SK-N-SH (cell line): ENCODE data around the gene POLD2. TPM values are rescaled to one million over a fixed set of nuclear protein-coding genes. Genes with fewer than 3 reads are reported as not detected.
A peak's percentile ranks its signal among the peaks of the same experiment; 100 is the strongest.

Source experiments
- CTCF ChIA-PET: fragments of 300-600, 350-600 bp; formaldehyde crosslinking; extraction: SDS; loops from one replicate; lab custom pipeline; 2021; lab: Yijun Ruan, JAX
- POLR2A ChIA-PET: fragments of 350-600 bp; sonication (Branson Sonifier 250); formaldehyde crosslinking; extraction: SDS; loops from one replicate; lab custom pipeline; 2020; ENCODE audit warnings: antibody characterized with exemption, inconsistent platforms; lab: Yijun Ruan, JAX
- DNase-seq: peaks from one replicate; pipeline ENCODE4 v3.0.0; 2012
- H2AFZ ChIP-seq: fragments of 200-600 bp; sonication (generic); 2 replicates; pipeline ENCODE4 v1.8.1; 2016; ENCODE audit warnings: antibody characterized with exemption, mild to moderate bottlenecking, low read depth
- H3F3A ChIP-seq: fragments of 200-600 bp; sonication (generic); replicated peaks from 2 replicates; pipeline ENCODE3; 2016; ENCODE audit warnings: antibody characterized with exemption, mild to moderate bottlenecking; ENCODE audit not compliant: insufficient read depth
- H3K27ac ChIP-seq, 2 experiments: fragments of 200-500 bp in 1 of 2; fragments of 200-600 bp in 1 of 2; sonication (Bioruptor generic) in 1 of 2; sonication (generic), shearing (Covaris generic) in 1 of 2; 2 replicates each; pipeline versions ENCODE4 v1.5.1 to v1.6.1; 2014 to 2016; ENCODE audit warnings: low read depth in 2 of 2, inconsistent platforms in 1 of 2, low read length in 1 of 2, mild to moderate bottlenecking in 1 of 2, mixed read lengths in 1 of 2
- H3K27me3 ChIP-seq: fragments of 200-600 bp; sonication (generic), shearing (Covaris generic); 2 replicates; pipeline ENCODE4 v1.6.1; 2016; ENCODE audit warnings: mixed run types; ENCODE audit not compliant: insufficient read depth
- H3K36me3 ChIP-seq, 2 experiments: fragments of 200-500 bp in 1 of 2; fragments of 200-600 bp in 1 of 2; sonication (Bioruptor generic) in 1 of 2; sonication (generic) in 1 of 2; replicated peaks in 1 of 2; 2 replicates each; pipeline versions ENCODE3 to v1.5.1; 2014 to 2016; ENCODE audit warnings: low read length in 1 of 2, mild to moderate bottlenecking in 1 of 2; ENCODE audit not compliant: insufficient read depth in 2 of 2, control insufficient read depth in 1 of 2
- H3K4me1 ChIP-seq, 2 experiments: fragments of 200-500 bp in 1 of 2; fragments of 200-600 bp in 1 of 2; sonication (Bioruptor generic) in 1 of 2; sonication (generic), shearing (Covaris generic) in 1 of 2; 2 replicates each; pipeline versions ENCODE4 v1.5.1 to v1.6.1; 2014 to 2016; ENCODE audit warnings: low read depth in 1 of 2, low read length in 1 of 2, mixed run types in 1 of 2; ENCODE audit not compliant: insufficient read depth in 2 of 2, control insufficient read depth in 1 of 2
- H3K4me2 ChIP-seq: fragments of 200-600 bp; sonication (generic), shearing (Covaris generic); 2 replicates; pipeline ENCODE4 v1.6.1; 2017; ENCODE audit warnings: mixed run types
- H3K4me3 ChIP-seq, 2 experiments: fragments of 200-500 bp in 1 of 2; fragments of 200-600 bp in 1 of 2; sonication (Bioruptor generic) in 1 of 2; sonication (generic), shearing (Covaris generic) in 1 of 2; 2 replicates each; pipeline versions ENCODE4 v1.5.1 to v1.8.1; 2014 to 2016; ENCODE audit warnings: low read depth in 2 of 2, inconsistent platforms in 1 of 2, low read length in 1 of 2, mild to moderate bottlenecking in 1 of 2, mixed read lengths in 1 of 2, moderate library complexity in 1 of 2
- H3K79me2 ChIP-seq: fragments of 200-600 bp; sonication (generic); 2 replicates; pipeline ENCODE4 v1.8.1; 2017; ENCODE audit warnings: mild to moderate bottlenecking; ENCODE audit not compliant: insufficient read depth
- H3K9ac ChIP-seq: fragments of 200-600 bp; sonication (generic); 2 replicates; pipeline ENCODE4 v1.6.1; 2017; ENCODE audit warnings: mixed run types
- H3K9me2 ChIP-seq: fragments of 200-600 bp; sonication (generic); 2 replicates; pipeline ENCODE4 v1.6.1; 2017; ENCODE audit warnings: mixed run types
- H3K9me3 ChIP-seq: fragments of 200-600 bp; sonication (generic); 2 replicates; pipeline ENCODE4 v1.6.1; 2017; ENCODE audit warnings: mixed run types, mild to moderate bottlenecking, moderate library complexity
- H4K20me1 ChIP-seq: fragments of 200-600 bp; sonication (generic); 2 replicates; pipeline ENCODE4 v1.6.1; 2017; ENCODE audit warnings: mild to moderate bottlenecking, mixed run types; ENCODE audit not compliant: insufficient read depth
- ELF1 ChIP-seq: IDR thresholded peaks from 2 replicates; pipeline ENCODE4 v1.4.0; 2012
- FOSL2 ChIP-seq: IDR thresholded peaks from 2 replicates; pipeline ENCODE4 v1.4.0; 2012; ENCODE audit warnings: low read depth, mild to moderate bottlenecking, moderate library complexity, borderline replicate concordance
- FOXJ3 ChIP-seq: sonication (generic); formaldehyde crosslinking; IDR thresholded peaks from 2 replicates; pipeline ENCODE4 v1.5.1; 2020; ENCODE audit warnings: mild to moderate bottlenecking, missing genetic modification reagents
- JUND ChIP-seq: IDR thresholded peaks from 2 replicates; pipeline ENCODE4 v1.4.0; 2012
- MXI1 ChIP-seq: IDR thresholded peaks from 2 replicates; pipeline ENCODE4 v1.6.1; 2012; ENCODE audit warnings: mild to moderate bottlenecking, low read depth, low read length, improper control_type of control experiment
- NFIC ChIP-seq: IDR thresholded peaks from 2 replicates; pipeline ENCODE4 v1.4.0; 2012; ENCODE audit warnings: borderline replicate concordance
- POLR2AphosphoS5 ChIP-seq: IDR thresholded peaks from 2 replicates; pipeline ENCODE4 v1.6.1; 2012; ENCODE audit warnings: low read depth, low read length
- RFX5 ChIP-seq: IDR thresholded peaks from 2 replicates; pipeline ENCODE4 v1.6.1; 2012; ENCODE audit warnings: mild to moderate bottlenecking, improper control_type of control experiment, low read length
- RXRA ChIP-seq: IDR thresholded peaks from 2 replicates; pipeline ENCODE4 v1.4.0; 2012; ENCODE audit warnings: low read depth, mild to moderate bottlenecking, borderline replicate concordance
- SMC3 ChIP-seq: IDR thresholded peaks from 2 replicates; pipeline ENCODE4 v1.6.1; 2012; ENCODE audit warnings: low read depth, low read length, improper control_type of control experiment
- TEAD4 ChIP-seq: IDR thresholded peaks from 2 replicates; pipeline ENCODE4 v1.4.0; 2012; ENCODE audit warnings: mild to moderate bottlenecking, borderline replicate concordance; ENCODE audit not compliant: insufficient read depth
- WGBS: methylation state at CpG from one replicate; pipeline ENCODE4 v1.1.6; 2017; ENCODE audit warnings: low lambda C conversion rate; 5-methylcytosine and 5-hydroxymethylcytosine counted together
- polyA plus RNA-seq, 3 experiments: library from polyadenylated mRNA; depleted of rRNA; stranded (reverse); fragments of >200 nt; gene quantifications; 2 replicates each; pipeline ENCODE4 v1.2.3, GENCODE V29; 2012
- TF ChIP-seq, protein P1 (sequence below): fragments of 200-600 bp; sonication (generic); IDR thresholded peaks from 2 replicates; pipeline ENCODE4 v1.6.1; 2017; ENCODE audit warnings: antibody characterized with exemption, mild to moderate bottlenecking, moderate library complexity
- TF ChIP-seq, protein P2 (sequence below): fragments of 150-350 bp; IDR thresholded peaks from 2 replicates; pipeline ENCODE4 v1.6.1; 2016; ENCODE audit warnings: mild to moderate bottlenecking, low read depth, low read length
- TF ChIP-seq, protein P3 (sequence below): IDR thresholded peaks from 2 replicates; pipeline ENCODE4 v1.4.0; 2012; ENCODE audit warnings: low read depth, borderline replicate concordance

POLD2 gene
- polyA plus RNA-seq, 1 of the 3 experiments (the other 2 are of a cell fraction) = 194 TPM

DNA sequence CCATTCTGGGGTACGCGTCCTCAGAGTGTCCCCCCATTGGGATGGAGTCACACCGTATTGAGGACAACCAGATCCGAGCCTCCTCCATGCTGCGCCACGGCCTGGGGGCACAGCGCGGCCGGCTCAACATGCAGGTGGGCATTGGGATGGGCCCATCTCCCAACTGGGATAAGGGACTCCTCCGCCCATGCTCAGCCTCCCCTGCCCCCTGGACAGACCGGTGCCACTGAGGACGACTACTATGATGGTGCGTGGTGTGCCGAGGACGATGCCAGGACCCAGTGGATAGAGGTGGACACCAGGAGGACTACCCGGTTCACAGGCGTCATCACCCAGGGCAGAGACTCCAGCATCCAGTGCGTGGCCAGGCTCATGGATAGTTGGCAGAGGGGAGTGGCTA lies 13.4 kb downstream of the POLD2 start:
- Histone ChIP-seq H3K27me3 (no peaks in the 10 kb centered on the region), H2AFZ (no peak overlapping the region), H3K9me2 (no peaks in the 10 kb centered on the region), H3K4me3 (no peak overlapping the region), H3K9ac (no peak overlapping the region), H4K20me1 (peaks cover 12% of the 10 kb centered on the region; the same call in 1 of the 2 replicates), H3K9me3 (no peaks in the 10 kb centered on the region), H3F3A (peaks cover 22% of the 10 kb centered on the region), H3K4me1 (peaks cover 7 to 23% of the 10 kb centered on the region in 2 experiments; a peak in 1 of 4 replicates), H3K36me3 (peaks cover 27 to 82% of the 10 kb centered on the region in 2 experiments), H3K79me2 (peaks cover 33% of the 10 kb centered on the region), H3K4me2 (no peak overlapping the region), H3K27ac (no peak overlapping the region; a peak in 1 of 4 replicates)
- POLR2A ChIA-PET = interaction anchor here (1.2 kb wide), 1 partner anchor 9 kb away, joined by 3 read pairs; no protein-coding TSS in a partner anchor
- TF ChIP-seq TEAD4 (no peak), NFIC (no peak), JUND (no peak), RFX5 (no peak), ELF1 (no peak), FOXJ3 (CRISPR knock-in tag) (no peak), SMC3 (no peak), RXRA (no peak), POLR2AphosphoS5 (no peak), MXI1 (no peak), FOSL2 (no peak)
- TF ChIP-seq, protein P1, sequence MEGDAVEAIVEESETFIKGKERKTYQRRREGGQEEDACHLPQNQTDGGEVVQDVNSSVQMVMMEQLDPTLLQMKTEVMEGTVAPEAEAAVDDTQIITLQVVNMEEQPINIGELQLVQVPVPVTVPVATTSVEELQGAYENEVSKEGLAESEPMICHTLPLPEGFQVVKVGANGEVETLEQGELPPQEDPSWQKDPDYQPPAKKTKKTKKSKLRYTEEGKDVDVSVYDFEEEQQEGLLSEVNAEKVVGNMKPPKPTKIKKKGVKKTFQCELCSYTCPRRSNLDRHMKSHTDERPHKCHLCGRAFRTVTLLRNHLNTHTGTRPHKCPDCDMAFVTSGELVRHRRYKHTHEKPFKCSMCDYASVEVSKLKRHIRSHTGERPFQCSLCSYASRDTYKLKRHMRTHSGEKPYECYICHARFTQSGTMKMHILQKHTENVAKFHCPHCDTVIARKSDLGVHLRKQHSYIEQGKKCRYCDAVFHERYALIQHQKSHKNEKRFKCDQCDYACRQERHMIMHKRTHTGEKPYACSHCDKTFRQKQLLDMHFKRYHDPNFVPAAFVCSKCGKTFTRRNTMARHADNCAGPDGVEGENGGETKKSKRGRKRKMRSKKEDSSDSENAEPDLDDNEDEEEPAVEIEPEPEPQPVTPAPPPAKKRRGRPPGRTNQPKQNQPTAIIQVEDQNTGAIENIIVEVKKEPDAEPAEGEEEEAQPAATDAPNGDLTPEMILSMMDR = no peak
- TF ChIP-seq, protein P2, sequence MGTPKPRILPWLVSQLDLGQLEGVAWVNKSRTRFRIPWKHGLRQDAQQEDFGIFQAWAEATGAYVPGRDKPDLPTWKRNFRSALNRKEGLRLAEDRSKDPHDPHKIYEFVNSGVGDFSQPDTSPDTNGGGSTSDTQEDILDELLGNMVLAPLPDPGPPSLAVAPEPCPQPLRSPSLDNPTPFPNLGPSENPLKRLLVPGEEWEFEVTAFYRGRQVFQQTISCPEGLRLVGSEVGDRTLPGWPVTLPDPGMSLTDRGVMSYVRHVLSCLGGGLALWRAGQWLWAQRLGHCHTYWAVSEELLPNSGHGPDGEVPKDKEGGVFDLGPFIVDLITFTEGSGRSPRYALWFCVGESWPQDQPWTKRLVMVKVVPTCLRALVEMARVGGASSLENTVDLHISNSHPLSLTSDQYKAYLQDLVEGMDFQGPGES = no peak
- TF ChIP-seq, protein P3, sequence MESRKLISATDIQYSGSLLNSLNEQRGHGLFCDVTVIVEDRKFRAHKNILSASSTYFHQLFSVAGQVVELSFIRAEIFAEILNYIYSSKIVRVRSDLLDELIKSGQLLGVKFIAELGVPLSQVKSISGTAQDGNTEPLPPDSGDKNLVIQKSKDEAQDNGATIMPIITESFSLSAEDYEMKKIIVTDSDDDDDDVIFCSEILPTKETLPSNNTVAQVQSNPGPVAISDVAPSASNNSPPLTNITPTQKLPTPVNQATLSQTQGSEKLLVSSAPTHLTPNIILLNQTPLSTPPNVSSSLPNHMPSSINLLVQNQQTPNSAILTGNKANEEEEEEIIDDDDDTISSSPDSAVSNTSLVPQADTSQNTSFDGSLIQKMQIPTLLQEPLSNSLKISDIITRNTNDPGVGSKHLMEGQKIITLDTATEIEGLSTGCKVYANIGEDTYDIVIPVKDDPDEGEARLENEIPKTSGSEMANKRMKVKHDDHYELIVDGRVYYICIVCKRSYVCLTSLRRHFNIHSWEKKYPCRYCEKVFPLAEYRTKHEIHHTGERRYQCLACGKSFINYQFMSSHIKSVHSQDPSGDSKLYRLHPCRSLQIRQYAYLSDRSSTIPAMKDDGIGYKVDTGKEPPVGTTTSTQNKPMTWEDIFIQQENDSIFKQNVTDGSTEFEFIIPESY = no peak
- DNase-seq = peak; percentile 44
- CTCF ChIA-PET = interaction anchor here (0.7 to 2.3 kb wide), 3 partner anchors 13 to 42 kb away, joined by 3 to 7 read pairs (median 3); no protein-coding TSS in a partner anchor
- 97% methylated on average over 16 of the region's 18 CpGs for WGBS
